GM21825 (cell line): Measurements from ENCODE around the gene POU3F1.

Experiments
- ATAC-seq: cut with Tn5 transposase; IDR thresholded peaks from one replicate; pipeline ENCODE4 v1.9.1; 2021; ENCODE audit warnings: mild to moderate bottlenecking, moderate library complexity; ENCODE audit not compliant: unreplicated experiment

The POU3F1 gene

GRCh38 chr1:38029081-38029681 lies 17.4 kb downstream of the POU3F1 start:
- ATAC-seq = no peak

- ATAC-seq = no peak
Measured at GRCh38 chr1:38028671-38029070, 17.9 kb downstream of the POU3F1 start.

- peak; percentile 57 for ATAC-seq
Measured at GRCh38 chr1:38028105-38028591, 18.4 kb downstream of the POU3F1 start.

GRCh38 chr1:38027201-38028104 lies 19.1 kb downstream of the POU3F1 start:
- ATAC-seq = no peak

- no peak for ATAC-seq
Measured at GRCh38 chr1:38026592-38027200, 19.9 kb downstream of the POU3F1 start.

- ATAC-seq = no peak
Measured at GRCh38 chr1:38025664-38026063, 20.9 kb downstream of the POU3F1 start.

GRCh38 chr1:38025233-38025632 lies 21.4 kb downstream of the POU3F1 start:
- ATAC-seq = no peak

GRCh38 chr1:38022810-38023209 lies 23.8 kb downstream of the POU3F1 start:
- ATAC-seq = no peak

- ATAC-seq = no peak
Measured at GRCh38 chr1:38021969-38022368, 24.6 kb downstream of the POU3F1 start.

- no peak for ATAC-seq
Measured at GRCh38 chr1:38020396-38020795, 26.2 kb downstream of the POU3F1 start.

- no peak for ATAC-seq
Measured at GRCh38 chr1:38018864-38019343, 27.7 kb downstream of the POU3F1 start.

- no peak for ATAC-seq
Measured at GRCh38 chr1:38015978-38016725, 30.4 kb downstream of the POU3F1 start.

- no peak for ATAC-seq
Measured at GRCh38 chr1:38014724-38015424, 31.7 kb downstream of the POU3F1 start.

GRCh38 chr1:38014171-38014570 lies 32.4 kb downstream of the POU3F1 start:
- no peak for ATAC-seq

- ATAC-seq = no peak
Measured at GRCh38 chr1:38013227-38013622, 33.4 kb downstream of the POU3F1 start.

- ATAC-seq = peak; percentile 90
Measured at GRCh38 chr1:38012363-38013226, 34.0 kb downstream of the POU3F1 start, which contains the start of gene UTP11. Gene UTP11 (plus strand): TSS chr1:38012734. CDS start chr1:38012803, 69 bp downstream.

- no peak for ATAC-seq
Measured at GRCh38 chr1:38009841-38010180, 36.8 kb downstream of the POU3F1 start.

GRCh38 chr1:38009088-38009840 lies 37.3 kb downstream of the POU3F1 start:
- no peak for ATAC-seq
